Uterus (tissue), 2 donors: ENCODE results near the gene HSPG2.
"Not testable (repeated sequence)": the region's sequence is repeated elsewhere in the genome, so short reads cannot be mapped to it uniquely, and the experiment has no call there.

Experiments
- POLR2A ChIP-seq, 2 donors: fragments of 450-650 bp; IDR thresholded peaks; one replicate each; pipeline ENCODE4 v1.6.1; 2016; ENCODE audit warnings: antibody characterized with exemption in 2 of 2, mild to moderate bottlenecking in 1 of 2, moderate library complexity in 1 of 2
- TF ChIP-seq, protein P1 (sequence below), 4 experiments: fragments of 200-600 bp in 2 of 4; fragments of 450-650 bp in 2 of 4; sonication (generic) in 2 of 4; IDR thresholded peaks; one replicate each; pipeline ENCODE4 v1.5.1; 2016 to 2019; ENCODE audit warnings: antibody characterized with exemption in 4 of 4, mild to moderate bottlenecking in 2 of 4, moderate library complexity in 1 of 4

DNA sequence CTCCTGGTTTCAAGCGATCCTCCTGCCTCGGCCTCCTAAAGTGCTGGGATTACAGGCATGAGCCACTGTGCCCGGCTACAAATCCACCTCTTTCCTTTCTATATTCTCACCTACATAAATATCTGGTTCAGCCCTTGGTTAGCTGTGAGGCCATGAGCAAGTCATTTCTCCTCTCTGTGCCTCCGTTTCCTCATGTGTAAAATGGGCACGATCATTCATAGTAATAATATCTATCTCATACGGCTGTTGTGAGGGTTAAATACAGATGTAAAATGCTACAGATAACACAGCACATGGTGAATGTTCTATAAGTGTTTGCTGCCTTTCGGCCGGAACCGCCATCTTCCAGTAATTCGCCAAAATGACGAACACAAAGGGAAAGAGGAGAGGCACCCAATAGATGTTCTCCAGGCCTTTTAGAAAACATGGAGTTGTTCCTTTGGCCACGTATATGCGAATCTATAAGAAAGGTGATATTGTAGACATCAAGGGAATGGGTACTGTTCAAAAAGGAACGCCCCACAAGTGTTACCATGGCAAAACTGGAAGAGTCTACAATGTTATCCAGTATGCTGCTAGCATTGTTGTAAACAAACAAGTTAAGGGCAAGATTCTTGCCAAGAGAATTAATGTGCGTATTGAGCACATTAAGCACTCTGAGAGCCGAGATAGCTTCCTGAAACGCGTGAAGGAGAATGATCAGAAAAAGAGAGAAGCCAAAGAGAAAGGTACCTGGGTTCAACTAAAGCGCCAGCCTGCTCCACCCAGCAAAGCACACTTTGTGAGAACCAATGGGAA lies 29.2 kb downstream of the HSPG2 start:
- not testable (repeated sequence) for TF ChIP-seq POLR2A (IDR thresholded peaks at IDR 0.05)
- TF ChIP-seq, protein P1, sequence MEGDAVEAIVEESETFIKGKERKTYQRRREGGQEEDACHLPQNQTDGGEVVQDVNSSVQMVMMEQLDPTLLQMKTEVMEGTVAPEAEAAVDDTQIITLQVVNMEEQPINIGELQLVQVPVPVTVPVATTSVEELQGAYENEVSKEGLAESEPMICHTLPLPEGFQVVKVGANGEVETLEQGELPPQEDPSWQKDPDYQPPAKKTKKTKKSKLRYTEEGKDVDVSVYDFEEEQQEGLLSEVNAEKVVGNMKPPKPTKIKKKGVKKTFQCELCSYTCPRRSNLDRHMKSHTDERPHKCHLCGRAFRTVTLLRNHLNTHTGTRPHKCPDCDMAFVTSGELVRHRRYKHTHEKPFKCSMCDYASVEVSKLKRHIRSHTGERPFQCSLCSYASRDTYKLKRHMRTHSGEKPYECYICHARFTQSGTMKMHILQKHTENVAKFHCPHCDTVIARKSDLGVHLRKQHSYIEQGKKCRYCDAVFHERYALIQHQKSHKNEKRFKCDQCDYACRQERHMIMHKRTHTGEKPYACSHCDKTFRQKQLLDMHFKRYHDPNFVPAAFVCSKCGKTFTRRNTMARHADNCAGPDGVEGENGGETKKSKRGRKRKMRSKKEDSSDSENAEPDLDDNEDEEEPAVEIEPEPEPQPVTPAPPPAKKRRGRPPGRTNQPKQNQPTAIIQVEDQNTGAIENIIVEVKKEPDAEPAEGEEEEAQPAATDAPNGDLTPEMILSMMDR (IDR thresholded peaks at IDR 0.05), result not testable (repeated sequence)
